ENCODE data around the gene ARHGAP9.

The ARHGAP9 gene

DNA sequence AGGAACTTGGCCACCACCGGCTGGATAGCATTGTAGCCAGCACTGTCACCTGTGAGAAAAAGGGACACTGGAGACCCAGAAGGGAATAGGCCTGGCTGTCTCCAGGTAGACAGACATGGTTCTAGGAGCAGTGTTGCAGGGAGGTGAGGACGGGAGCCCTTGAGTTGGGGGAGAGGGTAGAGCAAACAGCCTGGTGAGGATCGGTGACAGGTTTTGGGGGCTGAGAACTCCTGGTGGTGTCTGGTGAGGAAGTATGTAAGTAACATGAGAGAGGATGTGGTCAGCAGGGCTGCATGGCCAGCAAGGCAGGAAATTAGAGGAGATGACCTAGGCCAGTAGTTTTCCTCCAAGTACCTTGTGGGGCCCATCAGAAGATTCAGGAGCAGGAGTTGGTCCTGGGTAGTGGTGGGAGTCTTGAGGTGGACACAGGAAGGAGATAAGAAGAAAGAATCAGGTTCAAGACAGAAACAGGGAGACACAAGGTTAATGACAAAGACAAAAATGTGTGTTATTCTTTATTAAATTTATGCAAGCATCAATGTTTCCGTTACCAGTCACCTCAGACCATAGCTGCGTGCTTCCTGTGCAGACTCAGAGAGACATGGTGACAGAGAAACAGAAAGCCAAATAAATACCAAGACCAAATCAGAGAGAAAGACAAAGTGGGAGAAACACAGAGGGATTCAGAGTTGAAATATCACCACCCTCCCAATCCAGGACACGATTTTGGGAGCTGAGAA, at the start of gene ARHGAP9:
Gene ARHGAP9 (minus strand): TSS at position 491 of the 740 bp plus-strand sequence. CDS start 460 bp downstream, at position 31.
- no peak for DNase-seq (ENCODE audit: low read depth in 2 of 2)

DNA sequence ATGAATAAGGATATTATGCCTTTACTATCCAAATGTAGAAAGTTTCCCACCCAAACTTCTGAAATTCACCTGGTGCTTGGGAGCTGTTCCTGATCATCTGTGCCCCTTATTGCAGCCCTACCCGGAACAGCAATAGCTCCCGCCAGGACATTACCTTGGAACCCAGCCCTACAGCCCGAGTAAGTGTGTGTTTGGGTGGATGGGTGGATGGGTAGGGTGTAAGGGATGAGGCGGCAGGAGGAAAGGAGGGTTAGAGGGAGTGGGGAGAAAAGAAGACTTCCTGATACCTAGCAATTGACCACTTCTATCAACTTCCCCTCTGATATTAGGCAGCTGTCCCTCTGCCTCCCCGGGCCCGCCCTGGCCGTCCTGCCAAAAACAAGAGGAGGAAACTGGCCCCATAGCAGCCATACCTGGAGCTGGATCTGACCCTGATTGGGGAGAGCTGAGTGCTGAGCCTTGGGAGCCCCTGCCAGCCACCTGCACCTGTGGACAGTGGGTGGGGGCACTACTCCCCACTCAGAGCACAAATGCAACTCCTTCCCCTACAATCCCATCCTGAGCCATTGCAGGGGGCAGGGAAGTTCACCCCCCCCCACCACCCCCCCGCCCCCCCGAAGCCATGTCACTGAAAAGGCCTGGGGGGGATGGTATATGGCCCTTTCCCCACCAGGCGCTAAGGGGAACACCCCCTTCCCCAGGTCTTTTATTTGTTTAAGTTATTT, 49.3 kb upstream of the ARHGAP9 start:
- no peak for DNase-seq (ENCODE audit: low read depth in 2 of 2)

DNA sequence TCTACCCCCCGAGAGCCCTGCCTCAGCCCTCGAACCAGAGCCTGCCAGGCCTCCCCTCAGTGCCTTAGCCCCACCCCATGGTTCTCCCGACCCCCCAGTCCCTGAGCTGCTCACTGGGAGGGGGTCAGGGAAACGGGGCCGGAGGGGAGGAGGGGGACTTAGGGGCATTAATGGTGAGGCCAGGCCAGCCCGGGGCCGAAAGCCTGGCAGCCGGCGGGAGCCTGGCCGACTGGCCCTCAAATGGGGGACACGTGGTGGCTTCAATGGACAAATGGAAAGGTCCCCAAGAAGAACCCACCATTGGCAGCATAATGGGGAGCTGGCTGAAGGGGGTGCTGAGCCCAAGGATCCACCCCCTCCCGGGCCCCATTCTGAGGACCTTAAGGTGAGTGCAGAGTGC, 48.5 kb upstream of the ARHGAP9 start:
- no peak for DNase-seq (ENCODE audit: low read depth in 2 of 2)

DNA sequence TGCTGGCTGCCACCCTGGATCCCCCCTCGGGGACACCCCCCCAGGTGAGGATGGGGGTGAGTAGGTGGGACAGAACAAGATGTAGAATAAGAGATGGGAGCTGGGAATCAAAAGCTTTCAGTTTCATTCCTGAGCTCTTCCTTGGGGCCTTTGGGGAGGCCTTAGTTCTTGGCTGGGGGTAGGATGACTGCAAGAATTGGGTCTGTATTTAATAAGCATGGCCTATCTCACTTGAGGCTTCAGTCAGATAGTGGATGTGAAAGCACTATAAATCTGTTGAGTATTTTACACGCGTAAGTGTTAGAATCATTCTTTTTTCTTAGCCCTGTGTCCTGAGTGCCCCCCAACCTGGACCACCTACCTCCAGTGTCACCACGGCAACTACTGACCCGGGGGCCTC, 47.5 kb upstream of the ARHGAP9 start:
- DNase-seq (ENCODE audit: low read depth in 2 of 2): no peak

DNA sequence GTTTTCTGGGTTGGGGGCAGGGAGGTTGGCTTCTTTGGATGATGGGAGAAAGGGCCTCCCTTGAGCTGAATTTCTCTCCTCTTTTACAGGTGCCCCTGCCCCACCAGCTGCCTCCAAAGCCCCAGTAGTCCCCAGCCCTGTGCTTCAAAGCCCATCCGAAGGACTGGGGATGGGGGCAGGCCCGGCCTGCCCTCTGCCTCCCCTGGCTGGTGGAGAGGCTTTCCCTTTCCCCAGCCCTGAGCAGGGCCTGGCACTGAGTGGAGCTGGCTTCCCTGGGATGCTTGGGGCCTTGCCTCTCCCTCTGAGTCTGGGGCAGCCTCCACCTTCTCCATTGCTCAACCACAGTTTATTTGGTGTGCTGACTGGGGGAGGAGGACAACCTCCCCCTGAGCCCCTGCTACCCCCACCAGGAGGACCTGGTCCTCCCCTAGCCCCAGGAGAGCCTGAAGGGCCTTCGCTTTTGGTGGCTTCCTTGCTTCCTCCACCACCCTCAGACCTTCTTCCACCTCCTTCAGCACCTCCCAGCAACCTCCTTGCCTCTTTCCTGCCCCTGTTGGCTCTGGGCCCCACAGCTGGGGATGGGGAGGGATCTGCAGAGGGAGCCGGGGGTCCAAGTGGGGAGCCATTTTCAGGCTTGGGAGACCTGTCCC, 46.9 kb upstream of the ARHGAP9 start:
- no peak for DNase-seq (ENCODE audit: low read depth in 2 of 2)

DNA sequence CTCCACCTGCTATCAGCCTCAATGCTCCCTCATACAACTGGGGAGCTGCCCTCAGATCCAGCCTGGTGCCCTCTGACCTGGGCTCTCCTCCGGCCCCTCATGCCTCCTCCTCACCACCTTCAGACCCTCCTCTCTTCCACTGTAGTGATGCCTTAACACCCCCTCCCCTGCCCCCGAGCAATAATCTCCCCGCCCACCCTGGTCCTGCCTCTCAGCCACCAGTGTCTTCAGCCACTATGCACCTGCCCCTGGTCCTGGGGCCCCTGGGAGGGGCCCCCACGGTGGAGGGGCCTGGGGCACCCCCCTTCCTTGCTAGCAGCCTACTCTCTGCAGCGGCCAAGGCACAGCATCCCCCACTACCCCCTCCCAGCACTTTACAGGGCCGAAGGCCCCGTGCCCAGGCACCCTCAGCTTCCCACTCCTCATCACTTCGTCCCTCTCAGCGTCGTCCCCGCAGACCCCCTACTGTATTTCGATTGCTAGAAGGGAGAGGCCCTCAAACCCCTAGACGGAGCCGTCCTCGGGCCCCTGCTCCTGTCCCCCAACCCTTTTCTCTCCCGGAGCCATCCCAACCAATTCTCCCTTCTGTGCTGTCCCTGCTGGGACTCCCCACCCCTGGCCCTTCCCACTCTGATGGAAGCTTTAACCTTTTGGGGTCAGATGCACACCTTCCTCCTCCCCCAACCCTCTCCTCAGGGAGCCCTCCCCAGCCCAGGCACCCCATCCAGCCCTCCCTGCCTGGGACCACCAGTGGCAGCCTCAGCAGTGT, 46.1 kb upstream of the ARHGAP9 start:
- no peak for DNase-seq (ENCODE audit: low read depth in 2 of 2)

DNA sequence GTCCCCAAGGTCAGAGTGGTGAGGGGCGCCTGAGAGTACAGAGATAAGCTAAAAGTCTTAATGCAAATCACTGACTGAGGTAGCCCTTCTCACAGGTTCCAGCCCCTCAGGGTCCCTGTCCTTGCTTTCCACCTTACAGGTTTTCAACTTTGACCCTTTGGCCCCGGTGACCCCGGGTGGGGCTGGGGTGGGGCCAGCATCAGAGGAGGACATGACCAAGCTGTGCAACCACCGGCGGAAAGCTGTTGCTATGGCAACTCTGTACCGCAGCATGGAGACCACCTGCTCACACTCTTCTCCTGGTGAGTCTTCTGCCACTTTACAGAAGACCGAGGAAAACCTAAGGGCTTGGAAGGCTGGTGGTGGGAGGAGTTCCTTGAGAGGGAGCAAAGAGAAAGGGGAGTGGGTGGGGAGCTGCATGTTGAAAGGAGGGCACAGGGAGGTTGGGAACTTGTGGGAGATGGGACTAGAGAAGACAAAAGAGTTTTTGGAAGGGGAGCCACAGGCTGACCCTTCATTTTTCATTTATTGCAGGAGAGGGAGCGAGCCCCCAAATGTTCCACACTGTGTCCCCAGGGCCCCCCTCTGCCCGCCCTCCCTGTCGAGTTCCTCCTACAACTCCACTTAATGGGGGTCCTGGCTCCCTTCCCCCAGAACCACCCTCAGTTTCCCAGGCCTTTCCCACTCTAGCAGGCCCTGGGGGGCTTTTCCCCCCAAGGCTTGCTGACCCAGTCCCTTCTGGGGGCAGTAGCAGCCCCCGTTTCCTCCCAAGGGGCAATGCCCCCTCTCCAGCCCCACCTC, 45.3 kb upstream of the ARHGAP9 start:
- DNase-seq (ENCODE audit: low read depth in 2 of 2): no peak

DNA sequence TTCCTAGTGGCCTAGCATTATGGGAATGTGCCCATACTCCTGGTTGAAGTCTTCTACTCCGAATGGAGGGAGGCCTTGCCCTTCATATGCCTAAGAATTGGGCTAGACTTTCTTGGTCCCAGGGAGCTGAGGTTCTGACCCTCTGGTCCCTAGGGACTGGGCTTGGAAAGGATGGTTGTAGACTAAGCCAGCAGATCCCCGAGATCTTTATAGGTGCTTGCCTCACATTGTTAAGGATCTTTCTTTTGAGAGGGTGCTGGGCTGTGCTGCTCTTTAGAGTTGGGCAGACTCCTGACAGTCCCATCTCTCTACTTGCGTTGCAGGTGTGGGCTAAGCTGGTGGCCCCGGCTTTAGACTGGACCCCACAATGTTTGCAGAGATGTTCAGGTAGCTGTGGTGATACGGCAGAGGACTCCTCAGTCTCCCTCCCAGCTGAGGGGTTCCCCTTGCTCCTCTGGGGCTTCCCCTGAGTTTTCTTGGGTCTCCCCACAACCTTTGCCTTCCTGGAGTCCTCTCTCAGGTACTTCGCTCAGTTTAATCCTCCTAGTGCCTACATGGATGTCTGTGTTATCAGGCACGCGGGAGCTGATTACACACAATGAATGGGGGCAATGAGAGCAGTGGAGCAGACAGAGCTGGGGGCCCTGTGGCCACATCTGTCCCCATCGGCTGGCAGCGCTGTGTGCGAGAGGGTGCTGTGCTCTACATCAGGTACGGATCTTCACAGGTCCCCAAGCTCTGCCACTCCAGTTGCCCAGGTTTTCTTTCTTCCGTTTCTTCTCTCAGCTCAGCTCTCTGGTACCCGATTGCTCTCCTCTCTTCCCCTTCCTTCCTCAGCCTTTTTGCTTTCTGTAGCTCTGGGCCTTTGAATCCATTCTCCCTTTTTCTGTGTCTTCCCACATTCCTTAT, 44.3 kb upstream of the ARHGAP9 start:
- DNase-seq (ENCODE audit: low read depth in 2 of 2): no peak

DNA sequence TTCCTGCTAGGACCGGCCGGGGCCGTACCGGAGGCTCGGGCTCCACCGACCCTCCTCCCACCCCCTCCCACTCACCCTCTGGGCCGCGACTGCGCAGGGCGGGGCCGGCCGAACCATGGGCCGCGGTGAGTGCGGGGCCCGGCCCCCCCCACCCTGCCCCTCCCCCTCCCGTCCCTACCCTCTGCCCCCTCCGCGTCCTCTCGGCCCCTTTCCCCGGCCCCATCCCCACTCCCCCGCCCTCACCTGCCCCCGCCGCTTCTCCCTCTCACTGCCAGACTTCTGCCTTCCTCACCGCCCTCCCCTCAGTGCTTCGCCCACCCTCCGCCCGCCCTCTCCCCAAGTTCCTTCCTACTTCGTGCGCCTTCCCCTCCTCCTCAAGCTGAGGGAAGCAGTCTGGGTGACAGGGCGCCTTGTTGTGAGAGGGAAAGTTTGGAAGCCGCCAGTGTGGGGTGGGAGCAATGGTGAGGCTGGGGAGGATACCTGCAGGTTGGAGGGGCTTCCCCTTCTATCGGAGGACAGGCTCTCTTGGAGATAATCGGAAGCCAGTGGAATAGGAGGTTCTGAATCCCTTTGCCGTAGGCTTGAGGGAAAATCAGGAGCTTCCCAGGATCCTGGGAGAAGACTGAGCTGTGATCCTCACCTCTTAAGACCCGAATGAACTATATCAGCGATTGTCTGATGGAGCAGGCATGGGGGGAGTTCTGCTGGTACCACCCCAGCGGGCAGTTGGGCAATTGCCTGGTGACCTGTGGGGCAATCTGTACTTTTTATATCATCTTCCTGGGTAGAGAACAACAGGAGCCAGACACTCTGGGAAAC, 43.4 kb upstream of the ARHGAP9 start:
- DNase-seq (ENCODE audit: low read depth in 2 of 2): peak in 1 of 2 donors; percentile 36

DNA sequence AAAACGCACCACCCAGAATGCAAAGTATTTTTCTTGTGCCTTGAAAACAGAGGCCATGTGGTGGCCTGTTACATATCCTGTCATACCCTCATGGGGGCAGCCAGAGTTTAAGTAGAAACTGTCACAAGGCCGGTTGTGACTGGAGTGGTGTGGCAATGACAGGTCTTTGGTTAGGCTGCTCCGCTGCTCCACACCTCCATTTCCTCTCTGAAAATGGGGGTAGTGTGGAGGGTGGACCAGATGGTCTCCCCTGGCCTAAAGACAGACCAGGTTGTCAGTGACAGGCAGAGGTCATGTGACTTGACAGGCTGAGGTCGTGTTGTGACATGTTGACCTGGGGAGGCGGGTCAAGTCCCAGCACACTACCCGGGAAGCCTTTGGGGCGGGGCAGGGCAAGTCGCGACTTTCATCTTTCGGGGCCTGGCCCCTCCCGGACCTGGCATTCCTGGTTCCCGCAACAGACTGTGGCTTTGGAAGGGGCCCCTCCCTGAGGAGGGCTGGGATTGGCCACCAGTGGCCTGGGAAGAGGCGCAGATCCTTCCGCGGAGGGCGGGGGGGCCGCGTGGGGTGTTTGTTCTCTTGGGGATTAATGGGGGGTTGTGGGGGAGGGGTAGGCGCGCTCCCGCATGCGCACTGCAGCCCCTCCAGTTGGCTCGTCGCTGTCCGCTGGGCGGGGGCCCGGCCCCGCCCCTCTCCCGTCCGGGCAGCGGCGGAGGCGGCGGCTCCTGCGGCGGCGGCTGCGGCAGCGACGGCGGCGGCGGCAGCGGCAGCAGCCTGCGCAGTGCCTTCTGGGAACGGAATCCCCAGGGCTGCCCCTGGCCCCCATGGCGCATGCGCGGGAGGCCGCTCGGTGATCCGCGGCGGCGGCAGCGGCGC, 42.6 kb upstream of the ARHGAP9 start, which contains the start of gene MBD6:
Gene MBD6 (plus strand): TSS at position 814 of the 876 bp plus-strand sequence. CDS start 1,480 bp downstream, outside the sequence.
- DNase-seq (ENCODE audit: low read depth in 2 of 2): peak; percentile 72 to 85

DNA sequence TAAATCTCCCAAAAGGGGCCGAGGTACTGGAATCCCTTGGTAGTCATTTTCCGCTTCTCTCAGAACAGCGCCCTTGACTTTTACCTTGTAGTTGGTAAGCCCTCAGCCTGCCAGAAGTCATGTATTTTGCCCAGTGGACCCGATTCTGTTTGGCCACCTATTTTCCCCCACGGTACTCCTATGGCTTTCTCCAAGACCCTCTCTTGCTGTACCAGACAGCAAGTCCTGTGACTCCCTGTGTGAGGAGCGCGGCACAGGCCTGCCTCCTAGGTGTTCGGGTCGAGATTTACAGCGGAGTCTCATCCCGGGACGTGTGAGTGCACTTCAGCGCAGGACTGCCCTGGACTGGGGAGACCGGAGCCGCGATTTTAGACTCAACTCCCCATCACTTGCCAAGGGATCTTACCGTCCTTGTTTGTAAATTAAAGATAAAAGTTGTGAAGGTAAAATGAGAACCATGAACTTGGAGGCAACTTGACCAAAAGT, 41.9 kb upstream of the ARHGAP9 start:
- DNase-seq (ENCODE audit: low read depth in 2 of 2): no peak

DNA sequence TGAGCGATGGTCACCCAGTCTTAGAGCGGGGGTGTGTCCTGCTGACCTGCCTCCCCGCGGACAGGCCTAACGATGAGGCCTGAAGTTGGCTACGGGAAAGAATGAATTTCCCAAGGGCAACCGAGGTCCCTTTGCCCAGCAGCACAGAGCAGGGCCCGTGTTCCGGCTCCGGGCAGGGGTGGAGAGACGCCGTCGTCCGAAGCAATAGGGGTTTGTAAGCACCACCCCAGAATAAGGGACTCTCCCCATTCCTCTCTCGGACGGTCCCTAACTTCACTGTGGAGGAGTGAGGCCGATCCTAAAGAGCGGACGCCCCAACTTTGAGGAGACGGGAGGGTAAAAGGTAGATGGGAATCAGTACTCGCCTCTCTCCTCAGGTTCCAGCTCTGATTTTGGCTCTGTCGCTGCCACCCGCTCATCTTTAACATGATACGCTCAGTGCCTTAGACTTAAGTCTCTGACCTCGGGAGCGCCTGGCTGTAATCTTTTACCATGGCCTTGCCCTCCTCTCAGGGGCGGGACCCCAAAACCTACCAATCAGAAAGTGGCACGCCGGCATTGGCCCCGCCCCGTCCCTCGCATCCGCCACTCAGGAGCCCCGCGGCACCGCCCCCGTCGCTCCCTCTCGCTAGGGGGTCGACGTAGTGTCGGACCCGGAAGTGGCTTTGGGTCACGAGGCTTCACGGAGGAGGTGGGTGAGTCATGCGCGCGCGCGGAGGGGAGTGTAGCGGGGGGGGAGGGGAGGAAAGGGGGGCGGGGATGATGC, 40.6 kb upstream of the ARHGAP9 start, which contains the start of gene DDIT3:
Gene DDIT3 (minus strand): TSS at position 462 of the 766 bp plus-strand sequence. CDS start 3,108 bp downstream, outside the sequence.
- peak; percentile 99 to 100 for DNase-seq (ENCODE audit: low read depth in 2 of 2)

DNA sequence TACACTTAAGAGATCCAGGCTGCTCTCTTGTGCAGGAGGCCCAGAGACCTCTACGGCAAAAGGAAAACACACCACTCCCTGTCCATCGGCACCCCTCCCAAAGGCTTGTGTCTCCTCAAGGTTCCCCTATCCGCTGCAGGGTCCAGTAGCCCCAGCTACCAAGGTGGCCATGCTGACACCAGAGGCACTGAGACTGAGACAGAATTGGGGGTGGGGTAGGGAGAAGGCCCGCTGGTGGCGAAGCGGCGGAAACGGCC, 40.1 kb upstream of the ARHGAP9 start:
- DNase-seq (ENCODE audit: low read depth in 2 of 2): peak in 1 of 2 donors; percentile 15

DNA sequence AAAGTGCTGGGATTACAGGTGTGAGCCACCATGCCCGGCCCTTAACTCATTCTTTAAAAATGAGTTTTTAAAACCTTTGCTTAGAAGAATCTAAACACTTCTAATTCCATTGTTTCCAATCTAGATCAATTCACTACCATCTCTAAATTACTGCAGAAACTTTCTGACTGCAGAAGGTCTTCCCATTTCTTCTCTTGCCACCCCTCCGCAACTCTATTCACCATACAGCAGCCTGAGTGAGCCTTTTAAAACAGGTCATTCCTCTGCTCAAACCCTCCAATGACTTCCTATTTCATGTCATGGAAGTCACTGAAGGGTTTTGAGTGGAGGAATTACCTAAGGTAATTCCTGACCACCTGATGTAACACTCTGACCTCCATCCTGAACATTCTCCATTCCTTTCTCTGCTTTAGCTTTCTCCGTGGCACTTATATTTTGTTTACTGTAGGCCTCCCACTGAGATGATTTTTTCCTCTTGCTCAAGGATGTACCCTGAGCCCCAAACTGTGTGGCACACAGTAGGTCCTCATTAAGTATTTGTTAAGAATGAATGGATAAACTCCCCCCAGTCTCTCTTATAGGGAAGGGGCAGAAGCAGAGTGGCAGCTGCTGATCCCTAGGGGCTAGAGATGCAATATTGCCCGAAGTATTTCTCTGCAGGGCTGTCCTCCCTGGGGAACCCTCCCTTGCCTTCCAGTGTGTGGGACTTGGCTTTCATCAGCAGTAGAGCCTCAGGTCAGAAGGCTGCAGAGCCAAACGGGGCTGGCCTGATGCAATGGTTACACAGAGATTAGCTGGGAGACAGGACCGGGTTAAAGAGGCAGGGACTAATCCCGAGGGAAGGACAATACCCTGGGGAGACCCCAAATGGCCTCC, 39.5 kb upstream of the ARHGAP9 start:
- DNase-seq (ENCODE audit: low read depth in 2 of 2): no peak

DNA sequence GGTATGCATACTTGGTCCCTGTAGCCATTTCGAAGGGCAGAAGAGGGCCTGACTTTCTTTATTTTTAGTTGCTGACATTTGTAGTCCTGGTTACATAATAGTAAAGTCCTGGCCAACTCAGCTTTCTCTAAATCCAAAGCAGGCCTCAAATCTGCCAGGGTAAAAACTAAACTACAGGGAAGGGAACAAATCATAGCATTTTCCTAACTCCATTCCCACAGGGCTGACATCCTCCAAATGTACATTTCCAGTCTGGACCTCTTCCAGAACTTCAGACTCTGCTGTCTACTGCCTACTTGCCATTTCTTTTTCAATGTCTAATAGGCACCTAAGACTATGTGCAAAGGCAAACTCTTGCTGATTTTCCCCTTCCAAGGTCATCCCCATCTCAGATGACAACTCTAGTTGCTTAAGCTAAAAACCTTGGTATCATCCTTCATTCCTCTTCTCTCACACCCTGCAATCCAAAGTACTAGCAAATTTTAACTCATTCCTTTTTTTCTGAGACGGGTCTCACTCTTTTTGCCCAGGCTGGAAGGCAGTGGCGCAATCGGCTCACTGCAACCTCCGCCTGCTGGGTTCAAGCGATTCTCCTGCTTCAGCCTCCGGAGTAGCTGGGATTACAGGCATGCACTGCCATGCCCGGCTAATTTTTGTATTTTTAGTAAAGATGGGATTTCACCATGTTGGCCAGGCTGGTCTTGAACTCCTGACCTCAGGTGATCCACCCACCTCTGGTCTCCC, 38.7 kb upstream of the ARHGAP9 start:
- no peak for DNase-seq (ENCODE audit: low read depth in 2 of 2)

Data from stimulated activated CD8-positive, alpha-beta memory T cell treated with anti-CD3 and anti-CD28 coated beads, Interleukin-15, amount 100 ng/mL, for 4 hours (primary cell).